Midbrain (tissue), 1 donor: ENCODE measurements around the gene GSDMA.
"Not testable (repeated sequence)": the region's sequence is repeated elsewhere in the genome, so short reads cannot be mapped to it uniquely, and the experiment has no call there.

ENCODE experiments used
- DNase-seq: peaks from one replicate; lab custom pipeline; 2025; lab: John Stamatoyannopoulos, UW

GSDMA gene

GRCh38 chr17:39996800-39997199 lies 34.0 kb downstream of the GSDMA start:
- no peak for DNase-seq

- DNase-seq, result no peak
These were observed 34.7 kb downstream of the GSDMA start for GRCh38 chr17:39997543-39997942.

- DNase-seq, result no peak
These were observed 36.3 kb downstream of the GSDMA start for GRCh38 chr17:39999067-39999466.

- DNase-seq, result no peak
These were observed 37.4 kb downstream of the GSDMA start for GRCh38 chr17:40000161-40000560.

- not testable (repeated sequence) for DNase-seq
These were observed 38.5 kb downstream of the GSDMA start for GRCh38 chr17:40001335-40001734.

- no peak for DNase-seq
These were observed 41.3 kb downstream of the GSDMA start for GRCh38 chr17:40004072-40004471.

GRCh38 chr17:40004712-40005111 lies 41.9 kb downstream of the GSDMA start:
- DNase-seq, result no peak

- no peak for DNase-seq
These were observed 42.7 kb downstream of the GSDMA start for GRCh38 chr17:40005520-40005919.

- not testable (repeated sequence) for DNase-seq
These were observed 48.2 kb downstream of the GSDMA start for GRCh38 chr17:40010946-40011500.

- not testable (repeated sequence) for DNase-seq
These were observed 49.3 kb downstream of the GSDMA start for GRCh38 chr17:40012017-40012647.

- no peak for DNase-seq
These were observed 51.7 kb downstream of the GSDMA start for GRCh38 chr17:40014375-40014980.

GRCh38 chr17:40015005-40015997 lies 52.5 kb downstream of the GSDMA start, which contains the start of gene CSF3:
Gene CSF3, plus strand, starts transcription at chr17:40015440. Its CDS starts 35 bp downstream, at chr17:40015475.
- no peak for DNase-seq

- no peak for DNase-seq
These were observed 53.5 kb downstream of the GSDMA start for GRCh38 chr17:40015998-40016985.

- DNase-seq, result no peak
These were observed 54.7 kb downstream of the GSDMA start for GRCh38 chr17:40017422-40018080.

GRCh38 chr17:40018211-40019121 lies 55.7 kb downstream of the GSDMA start:
- no peak for DNase-seq

- DNase-seq, result no peak
These were observed 56.6 kb downstream of the GSDMA start for GRCh38 chr17:40019140-40019991.

- DNase-seq, result no peak
These were observed 57.3 kb downstream of the GSDMA start for GRCh38 chr17:40020146-40020545.

- no peak for DNase-seq
These were observed 58.7 kb downstream of the GSDMA start for GRCh38 chr17:40021451-40021971.
